Calu3 (cell line): ENCODE results near the gene ARID1B. TPM values are rescaled to one million over a fixed set of nuclear protein-coding genes. Genes with fewer than 3 reads are reported as not detected.

Experiments
- BruUV-seq: library from RNA; stranded (reverse); fragments of 400-500 nt; replicated peaks from 2 replicates; lab custom pipeline; 2021; lab: Mats Ljungman, UMichigan
- CTCF ChIA-PET: fragments of 300-600 bp; sonication (Branson Sonifier 250); formaldehyde crosslinking; loops from one replicate; lab custom pipeline; 2022; ENCODE audit warnings: antibody characterized with exemption; lab: Charles Lee
- DNase-seq: peaks from one replicate; pipeline ENCODE4 v3.0.0; 2022
- H3K27ac Mint-ChIP-seq: one replicate; pipeline ENCODE4 v1.8.0; 2022; ENCODE audit warnings: mixed read lengths; ENCODE audit not compliant: unreplicated experiment
- H3K27me3 Mint-ChIP-seq: one replicate; pipeline ENCODE4 v1.8.0; 2022; ENCODE audit warnings: mixed read lengths; ENCODE audit not compliant: unreplicated experiment
- H3K36me3 Mint-ChIP-seq: one replicate; pipeline ENCODE4 v1.8.0; 2022; ENCODE audit warnings: mild to moderate bottlenecking, moderate library complexity, mixed read lengths; ENCODE audit not compliant: insufficient read depth, unreplicated experiment
- H3K4me1 Mint-ChIP-seq: one replicate; pipeline ENCODE4 v1.8.0; 2022; ENCODE audit warnings: mild to moderate bottlenecking, low read depth, mixed read lengths; ENCODE audit not compliant: unreplicated experiment
- H3K4me3 Mint-ChIP-seq: one replicate; pipeline ENCODE4 v1.8.0; 2022; ENCODE audit warnings: mild to moderate bottlenecking, low read depth, moderate library complexity, mixed read lengths; ENCODE audit not compliant: unreplicated experiment
- H3K9me3 Mint-ChIP-seq: one replicate; pipeline ENCODE4 v1.8.0; 2022; ENCODE audit warnings: low read depth, mixed read lengths; ENCODE audit not compliant: unreplicated experiment
- intact Hi-C: fragments of 100-400 bp; cut with micrococcal nuclease; formaldehyde crosslinking; loops from one replicate; pipeline ENCODE4 v1.10.0; 2022; ENCODE audit not compliant: unreplicated experiment
- total RNA-seq: library from RNA; stranded (reverse); gene quantifications from 2 replicates; pipeline ENCODE4 v1.2.3, GENCODE V29; 2022
- TF ChIP-seq, protein P1 (sequence below): fragments of 200-600 bp; IDR thresholded peaks from one replicate; pipeline ENCODE4 v1.8.0; 2022; ENCODE audit warnings: antibody characterized with exemption; ENCODE audit not compliant: unreplicated experiment

Gene ARID1B
- total RNA-seq, 1 experiment from 2014 or later: 53.5 TPM

- no peak overlapping the region for H3K4me3 Mint-ChIP-seq
- no peak for DNase-seq
- BruUV-seq: no TSS peak
- no peaks in the 10 kb centered on the region for H3K36me3 Mint-ChIP-seq
- CTCF ChIA-PET: no interaction called here
- TF ChIP-seq, protein P1, sequence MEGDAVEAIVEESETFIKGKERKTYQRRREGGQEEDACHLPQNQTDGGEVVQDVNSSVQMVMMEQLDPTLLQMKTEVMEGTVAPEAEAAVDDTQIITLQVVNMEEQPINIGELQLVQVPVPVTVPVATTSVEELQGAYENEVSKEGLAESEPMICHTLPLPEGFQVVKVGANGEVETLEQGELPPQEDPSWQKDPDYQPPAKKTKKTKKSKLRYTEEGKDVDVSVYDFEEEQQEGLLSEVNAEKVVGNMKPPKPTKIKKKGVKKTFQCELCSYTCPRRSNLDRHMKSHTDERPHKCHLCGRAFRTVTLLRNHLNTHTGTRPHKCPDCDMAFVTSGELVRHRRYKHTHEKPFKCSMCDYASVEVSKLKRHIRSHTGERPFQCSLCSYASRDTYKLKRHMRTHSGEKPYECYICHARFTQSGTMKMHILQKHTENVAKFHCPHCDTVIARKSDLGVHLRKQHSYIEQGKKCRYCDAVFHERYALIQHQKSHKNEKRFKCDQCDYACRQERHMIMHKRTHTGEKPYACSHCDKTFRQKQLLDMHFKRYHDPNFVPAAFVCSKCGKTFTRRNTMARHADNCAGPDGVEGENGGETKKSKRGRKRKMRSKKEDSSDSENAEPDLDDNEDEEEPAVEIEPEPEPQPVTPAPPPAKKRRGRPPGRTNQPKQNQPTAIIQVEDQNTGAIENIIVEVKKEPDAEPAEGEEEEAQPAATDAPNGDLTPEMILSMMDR: no peak
- peaks cover 6% of the 10 kb centered on the region for H3K9me3 Mint-ChIP-seq
- H3K27me3 Mint-ChIP-seq: no peaks in the 10 kb centered on the region
- H3K27ac Mint-ChIP-seq: no peak overlapping the region
- no peaks in the 10 kb centered on the region for H3K4me1 Mint-ChIP-seq
- intact Hi-C loops: no loop called here
Measured at GRCh38 chr6:156735751-156736150, 41.4 kb upstream of the ARID1B start.

- CTCF ChIA-PET: no interaction called here
- BruUV-seq: no TSS peak
- TF ChIP-seq, protein P1: no peak
- Mint-ChIP-seq H3K27ac (no peak overlapping the region), H3K27me3 (no peaks in the 10 kb centered on the region), H3K4me1 (no peaks in the 10 kb centered on the region), H3K9me3 (peaks cover 6% of the 10 kb centered on the region), H3K4me3 (no peak overlapping the region), H3K36me3 (no peaks in the 10 kb centered on the region)
- DNase-seq: no peak
- intact Hi-C loops: no loop called here
Measured at GRCh38 chr6:156740604-156741003, 36.6 kb upstream of the ARID1B start.

DNA sequence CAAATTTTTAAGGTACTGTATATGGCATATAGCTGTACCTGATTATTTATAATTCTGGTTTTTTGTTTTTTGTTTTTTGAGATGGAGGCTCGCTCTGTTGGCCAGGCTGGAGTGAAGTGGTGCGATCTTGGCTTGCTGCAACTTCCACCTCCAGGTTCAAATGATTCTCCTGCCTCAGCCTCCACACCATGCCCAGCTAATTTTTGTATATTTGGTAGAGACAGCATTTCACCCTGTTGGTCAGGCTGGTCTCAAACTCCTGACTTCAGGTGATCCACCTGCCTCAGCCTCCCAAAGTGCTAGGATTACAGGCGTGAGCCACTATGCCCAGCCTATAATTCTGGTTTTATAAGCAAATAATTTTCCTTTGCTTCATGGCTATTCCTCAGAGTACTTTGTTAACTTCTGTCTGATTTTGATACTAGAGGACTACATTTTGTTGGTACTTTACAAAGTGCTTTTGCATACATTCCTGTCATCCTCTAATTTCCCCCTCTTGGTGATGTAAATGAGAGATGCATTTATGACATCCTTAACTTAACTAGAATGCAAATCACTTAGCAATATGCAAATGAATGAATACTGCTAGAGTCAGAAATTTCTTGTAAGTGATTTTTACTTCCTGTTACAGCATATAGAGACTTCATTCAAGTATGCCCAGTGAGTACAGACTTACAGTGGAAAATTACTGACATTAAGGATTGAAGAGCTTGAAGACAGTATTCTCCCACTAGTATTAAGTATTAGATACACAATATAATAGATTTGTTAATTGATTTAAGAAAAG lies 35.7 kb upstream of the ARID1B start:
- intact Hi-C loops: no loop called here
- TF ChIP-seq, protein P1: no peak
- Mint-ChIP-seq H3K9me3 (peaks cover 6% of the 10 kb centered on the region), H3K4me1 (no peaks in the 10 kb centered on the region), H3K27ac (no peak overlapping the region), H3K4me3 (no peak overlapping the region), H3K27me3 (no peaks in the 10 kb centered on the region), H3K36me3 (no peaks in the 10 kb centered on the region)
- CTCF ChIA-PET: no interaction called here
- no peak for DNase-seq
- BruUV-seq: no TSS peak

GRCh38 chr6:156747715-156748114 lies 29.5 kb upstream of the ARID1B start:
- Mint-ChIP-seq H3K36me3 (no peaks in the 10 kb centered on the region), H3K4me3 (no peak overlapping the region), H3K27ac (no peak overlapping the region), H3K27me3 (no peaks in the 10 kb centered on the region), H3K4me1 (no peaks in the 10 kb centered on the region), H3K9me3 (no peaks in the 10 kb centered on the region)
- intact Hi-C loops: no loop called here
- DNase-seq: no peak
- CTCF ChIA-PET: no interaction called here
- no TSS peak for BruUV-seq
- TF ChIP-seq, protein P1: no peak
